K562 (cell line): ENCODE data around the gene MBD5. TPM values are rescaled to one million over a fixed set of nuclear protein-coding genes. Genes with fewer than 3 reads are reported as not detected.

Experiments used
- ATAC-seq: fragments of 200-7000 bp; cut with Tn5 transposase; 3 replicates; pipeline ENCODE4 v1.9.1; 2020; ENCODE audit warnings: moderate library complexity
- BruUV-seq: library from RNA; stranded (reverse); fragments of 400-500 nt; replicated peaks from 2 replicates; lab custom pipeline; 2021; lab: Mats Ljungman, UMichigan
- CTCF ChIA-PET: fragments of 300-600 bp; formaldehyde crosslinking; extraction: SDS; loops from one replicate; lab custom pipeline; 2021; ENCODE audit warnings: low intra/inter-chr PET ratio; lab: Yijun Ruan, JAX
- POLR2A ChIA-PET: fragments of 300-600, 350-650 bp; sonication (Branson Sonifier 250); formaldehyde crosslinking; extraction: SDS; loops from one replicate; lab custom pipeline; 2021; ENCODE audit warnings: antibody characterized with exemption, inconsistent platforms; lab: Yijun Ruan, JAX
- DNase-seq, 4 experiments: peaks; one replicate each; pipeline versions ENCODE4 v3.0.0 to v3.0.0-alpha.2; 2011 to 2018; ENCODE audit warnings: low spot score in 3 of 4, mixed read lengths in 3 of 4; ENCODE audit errors: extremely low read depth in 1 of 4
- FAIRE-seq: peaks from 2 replicates; lab custom pipeline; 2011; peaks lifted over from hg19 to GRCh38; lab: Jason Lieb, UNC
- H2AFZ ChIP-seq: 2 replicates; pipeline ENCODE4 v1.6.0; 2011; ENCODE audit warnings: low read depth, low read length, control low read depth, inconsistent platforms
- H3K27ac ChIP-seq: fragments of 200-600 bp; 3 replicates; pipeline ENCODE4 v1.8.0; 2011; ENCODE audit warnings: low read depth, mild to moderate bottlenecking, control low read depth, inconsistent platforms, low read length, moderate library complexity, mixed read lengths; ENCODE audit errors: extremely low read depth
- H3K27me3 ChIP-seq, 2 experiments: fragments of 300-600 bp in 1 of 2; 2 replicates in 1 of 2; 3 replicates in 1 of 2; pipeline versions ENCODE4 v1.6.0 to v1.8.0; 2011; ENCODE audit warnings: inconsistent platforms in 2 of 2, low read length in 2 of 2, mild to moderate bottlenecking in 1 of 2, mixed read lengths in 1 of 2, moderate library complexity in 1 of 2; ENCODE audit not compliant: control insufficient read depth in 2 of 2, insufficient read depth in 2 of 2
- H3K36me3 ChIP-seq: fragments of 300-600 bp; 3 replicates; pipeline ENCODE4 v1.8.0; 2011; ENCODE audit warnings: mild to moderate bottlenecking, low read length, inconsistent platforms; ENCODE audit not compliant: control insufficient read depth, insufficient read depth
- H3K4me1 ChIP-seq, 2 experiments: fragments of 200-600 bp in 1 of 2; replicated peaks in 1 of 2; 2 replicates in 1 of 2; 3 replicates in 1 of 2; pipeline versions ENCODE4 v1.5.1 to v1.8.0; 2011; ENCODE audit warnings: inconsistent platforms in 2 of 2, low read length in 2 of 2, mild to moderate bottlenecking in 1 of 2, mixed read lengths in 1 of 2, moderate library complexity in 1 of 2; ENCODE audit not compliant: control insufficient read depth in 2 of 2, insufficient read depth in 2 of 2
- H3K4me2 ChIP-seq: 2 replicates; pipeline ENCODE4 v1.6.1; 2011; ENCODE audit warnings: low read length, control low read depth, inconsistent platforms, mixed read lengths; ENCODE audit not compliant: insufficient read depth
- H3K4me3 ChIP-seq: fragments of 200-600 bp; sonication (generic), shearing (Covaris generic); 2 replicates; pipeline ENCODE4 v1.5.1; 2016; ENCODE audit warnings: control low read depth, inconsistent platforms
- H3K79me2 ChIP-seq: fragments of 200-600 bp; 3 replicates; pipeline ENCODE4 v1.8.0; 2011; ENCODE audit warnings: low read length, inconsistent platforms; ENCODE audit not compliant: control insufficient read depth, insufficient read depth
- H3K9ac ChIP-seq, 2 experiments: 2 replicates each; pipeline versions ENCODE4 v1.6.0 to v1.6.1; 2011; ENCODE audit warnings: low read depth in 2 of 2, low read length in 2 of 2, control low read depth in 1 of 2, inconsistent platforms in 1 of 2, mild to moderate bottlenecking in 1 of 2, mixed read lengths in 1 of 2; ENCODE audit not compliant: insufficient read depth in 1 of 2
- H3K9me1 ChIP-seq: one replicate; pipeline ENCODE4 v1.6.0; 2011; ENCODE audit warnings: inconsistent platforms, mild to moderate bottlenecking, low read length, moderate library complexity; ENCODE audit not compliant: control insufficient read depth, insufficient read depth
- H3K9me3 ChIP-seq: replicated peaks from 2 replicates; pipeline ENCODE4 v1.5.1; 2011; ENCODE audit warnings: low read depth, low read length, inconsistent platforms; ENCODE audit not compliant: control insufficient read depth, insufficient read depth
- H4K20me1 ChIP-seq: replicated peaks from 2 replicates; pipeline ENCODE4 v1.6.1; 2011; ENCODE audit warnings: low read length, inconsistent platforms, mixed read lengths; ENCODE audit not compliant: control insufficient read depth, insufficient read depth
- EGR1 ChIP-seq: fragments of 450-650 bp; conservative IDR thresholded peaks from 2 replicates; pipeline ENCODE4 v1.6.1; 2017; ENCODE audit warnings: mild to moderate bottlenecking
- POLR2B ChIP-seq: fragments of 450-650 bp; IDR thresholded peaks from 2 replicates; pipeline ENCODE4 v1.6.1; 2018; ENCODE audit warnings: low read depth; ENCODE audit not compliant: partially characterized antibody
- RHOXF2B ChIP-seq: fragments of 250-450 bp; sonication (Bioruptor Pico); conservative IDR thresholded peaks from 2 replicates; pipeline ENCODE4 v1.5.1; 2021
- SNIP1 ChIP-seq: fragments of 450-650 bp; IDR thresholded peaks from 2 replicates; pipeline ENCODE4 v1.7.1; 2017; ENCODE audit warnings: low read depth, mild to moderate bottlenecking
- XRCC4 ChIP-seq: IDR thresholded peaks from one replicate; pipeline ENCODE4 v1.6.1; 2011; ENCODE audit not compliant: insufficient read depth, insufficient read length; ENCODE audit errors: extremely low read depth
- XRCC5 ChIP-seq: fragments of 200-400 bp; formaldehyde crosslinking; IDR thresholded peaks from 2 replicates; pipeline ENCODE4 v1.6.1; 2017; ENCODE audit warnings: low read depth, mild to moderate bottlenecking, low read length
- ZNF507 ChIP-seq: conservative IDR thresholded peaks from 2 replicates; pipeline ENCODE4 v1.6.1; 2017; ENCODE audit warnings: missing genetic modification characterization, missing compliant biosample characterization
- ZNF551 ChIP-seq: fragments of 250-450 bp; sonication (Bioruptor Pico); IDR thresholded peaks from 2 replicates; pipeline ENCODE4 v1.5.0; 2021; ENCODE audit warnings: mild to moderate bottlenecking, moderate library complexity
- WGBS: fragments of 100-300 bp; shearing (Covaris generic); methylation state at CpG from one replicate; pipeline ENCODE4 v1.1.6; 2016; ENCODE audit warnings: low coverage, mixed read lengths; ENCODE audit not compliant: insufficient coverage; ENCODE audit errors: missing lambda C conversion rate; 5-methylcytosine and 5-hydroxymethylcytosine counted together
- in situ Hi-C: fragments of 300-500 bp; cut with MboI; formaldehyde crosslinking; loops from 4 replicates; pipeline ENCODE4 v1.15.0; 2018; ENCODE audit warnings: inconsistent platforms, mixed read lengths
- intact Hi-C: fragments of 100-400 bp; cut with micrococcal nuclease; formaldehyde crosslinking; loops from 2 replicates; pipeline ENCODE4 v1.14.2; 2022
- polyA plus RNA-seq, 8 experiments: library from polyadenylated mRNA; depleted of rRNA in 4 of 8; stranded (reverse) in 5 of 8; unstranded in 3 of 8; fragments of >200 nt; fragmentation: Nextera tagmentation in 2 of 8; fragmentation: Illumina TruSeq in 1 of 8; extraction: Ambion mirVana in 2 of 8; extraction: Trizol in 1 of 8; gene quantifications; 2 replicates each; pipeline versions ENCODE4 v1.2.1 to v1.2.3, GENCODE V29; 2011 to 2014; ENCODE audit warnings: inconsistent platforms in 1 of 8, missing spikeins in 1 of 8
- total RNA-seq, 7 experiments: library from RNA; depleted of rRNA in 6 of 7; stranded (reverse); fragments of >200 nt in 6 of 7; fragmentation: Illumina TruSeq in 2 of 7; extraction: Trizol in 2 of 7; gene quantifications; 2 replicates each; pipeline versions ENCODE4 v1.2.1 to v1.2.3, GENCODE V29; 2011 to 2021; ENCODE audit warnings: low replicate concordance in 1 of 7
- TF ChIP-seq, protein P1 (sequence below): fragments of 450-650 bp; IDR thresholded peaks from 2 replicates; pipeline ENCODE4 v1.6.1; 2016; ENCODE audit warnings: missing biosample characterization, missing genetic modification characterization
- TF ChIP-seq, protein P2 (sequence below): fragments of 250-450 bp; sonication (Bioruptor Pico); IDR thresholded peaks from 2 replicates; pipeline ENCODE4 v1.4.0; 2020; ENCODE audit warnings: mild to moderate bottlenecking
- TF ChIP-seq, protein P3 (sequence below): sonication (generic); formaldehyde crosslinking; IDR thresholded peaks from 2 replicates; pipeline ENCODE4 v1.8.0; 2022; ENCODE audit warnings: missing genetic modification reagents, mild to moderate bottlenecking, moderate library complexity, borderline replicate concordance
- TF ChIP-seq, protein P4 (sequence below): conservative IDR thresholded peaks from 2 replicates; pipeline ENCODE4 v1.6.1; 2011; ENCODE audit warnings: low read depth, mild to moderate bottlenecking, low read length; ENCODE audit not compliant: control insufficient read depth
- TF ChIP-seq, protein P5 (sequence below): fragments of 450-650 bp; formaldehyde crosslinking; IDR thresholded peaks from 2 replicates; pipeline ENCODE4 v1.4.0; 2020; ENCODE audit warnings: mild to moderate bottlenecking, moderate library complexity
- TF ChIP-seq, protein P6 (sequence below): fragments of 250-450 bp; sonication (Bioruptor Pico); IDR thresholded peaks from 2 replicates; pipeline ENCODE4 v1.5.0; 2021; ENCODE audit warnings: mild to moderate bottlenecking, moderate library complexity

MBD5 gene
- total and polyA plus RNA-seq, 9 of the 15 experiments (the other 6 are each of a cell fraction or from before 2014, with no cell fraction given), result 3.4 to 14.5 (median 9.0) TPM

DNA sequence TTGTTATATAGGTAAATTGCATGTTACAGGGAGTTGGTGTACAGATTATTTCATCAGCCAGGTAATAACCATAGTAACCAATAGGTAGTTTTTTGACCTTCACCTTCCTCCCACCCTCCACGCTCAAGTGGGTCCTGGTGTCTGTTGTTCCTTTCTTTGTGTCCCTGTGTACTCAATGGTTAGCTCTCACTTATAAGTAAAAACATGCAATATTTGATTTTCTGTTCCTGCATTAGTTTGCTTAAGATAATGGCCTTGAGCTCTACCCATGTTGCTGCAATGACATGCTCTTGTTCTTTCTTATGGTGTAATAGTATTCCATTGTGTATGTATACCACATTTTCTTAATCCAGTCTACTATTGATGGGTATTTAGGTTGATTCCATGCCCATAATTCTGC, 390.0 kb downstream of the MBD5 start:
- H3K4me3 ChIP-seq, result no peak overlapping the region
- H3K4me2 ChIP-seq, result no peak overlapping the region
- no peak for DNase-seq
- H3K79me2 ChIP-seq, result no peaks in the 10 kb centered on the region
- no peak for FAIRE-seq
- no peaks in the 10 kb centered on the region for H3K9me1 ChIP-seq
- H3K9ac ChIP-seq, result no peak overlapping the region
- H3K27me3 ChIP-seq, result no peaks in the 10 kb centered on the region
- in situ Hi-C loops, result no loop called here
- ChIA-PET POLR2A (no interaction called here), CTCF (no interaction called here)
- H3K9me3 ChIP-seq, result no peaks in the 10 kb centered on the region
- WGBS, result 0% methylated on average over 1 of the region's 1 CpG
- no peak overlapping the region for H2AFZ ChIP-seq
- no TSS peak for BruUV-seq
- ATAC-seq, result no peak
- intact Hi-C loops, result no loop called here
- no peaks in the 10 kb centered on the region for H3K4me1 ChIP-seq
- H3K27ac ChIP-seq, result no peak overlapping the region
- H4K20me1 ChIP-seq, result no peaks in the 10 kb centered on the region
- no peaks in the 10 kb centered on the region for H3K36me3 ChIP-seq
- TF ChIP-seq SNIP1 (no peak), POLR2B (no peak), XRCC4 (no peak), RHOXF2B (no peak), XRCC5 (no peak), ZNF551 (no peak), ZNF507 (tag) (no peak), EGR1 (no peak)
- TF ChIP-seq, protein P1, sequence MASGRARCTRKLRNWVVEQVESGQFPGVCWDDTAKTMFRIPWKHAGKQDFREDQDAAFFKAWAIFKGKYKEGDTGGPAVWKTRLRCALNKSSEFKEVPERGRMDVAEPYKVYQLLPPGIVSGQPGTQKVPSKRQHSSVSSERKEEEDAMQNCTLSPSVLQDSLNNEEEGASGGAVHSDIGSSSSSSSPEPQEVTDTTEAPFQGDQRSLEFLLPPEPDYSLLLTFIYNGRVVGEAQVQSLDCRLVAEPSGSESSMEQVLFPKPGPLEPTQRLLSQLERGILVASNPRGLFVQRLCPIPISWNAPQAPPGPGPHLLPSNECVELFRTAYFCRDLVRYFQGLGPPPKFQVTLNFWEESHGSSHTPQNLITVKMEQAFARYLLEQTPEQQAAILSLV (tag), result no peak
- TF ChIP-seq, protein P2, sequence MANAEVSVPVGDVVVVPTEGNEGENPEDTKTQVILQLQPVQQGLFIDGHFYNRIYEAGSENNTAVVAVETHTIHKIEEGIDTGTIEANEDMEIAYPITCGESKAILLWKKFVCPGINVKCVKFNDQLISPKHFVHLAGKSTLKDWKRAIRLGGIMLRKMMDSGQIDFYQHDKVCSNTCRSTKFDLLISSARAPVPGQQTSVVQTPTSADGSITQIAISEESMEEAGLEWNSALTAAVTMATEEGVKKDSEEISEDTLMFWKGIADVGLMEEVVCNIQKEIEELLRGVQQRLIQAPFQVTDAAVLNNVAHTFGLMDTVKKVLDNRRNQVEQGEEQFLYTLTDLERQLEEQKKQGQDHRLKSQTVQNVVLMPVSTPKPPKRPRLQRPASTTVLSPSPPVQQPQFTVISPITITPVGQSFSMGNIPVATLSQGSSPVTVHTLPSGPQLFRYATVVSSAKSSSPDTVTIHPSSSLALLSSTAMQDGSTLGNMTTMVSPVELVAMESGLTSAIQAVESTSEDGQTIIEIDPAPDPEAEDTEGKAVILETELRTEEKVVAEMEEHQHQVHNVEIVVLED (CRISPR knock-in tag), result no peak
- TF ChIP-seq, protein P3, sequence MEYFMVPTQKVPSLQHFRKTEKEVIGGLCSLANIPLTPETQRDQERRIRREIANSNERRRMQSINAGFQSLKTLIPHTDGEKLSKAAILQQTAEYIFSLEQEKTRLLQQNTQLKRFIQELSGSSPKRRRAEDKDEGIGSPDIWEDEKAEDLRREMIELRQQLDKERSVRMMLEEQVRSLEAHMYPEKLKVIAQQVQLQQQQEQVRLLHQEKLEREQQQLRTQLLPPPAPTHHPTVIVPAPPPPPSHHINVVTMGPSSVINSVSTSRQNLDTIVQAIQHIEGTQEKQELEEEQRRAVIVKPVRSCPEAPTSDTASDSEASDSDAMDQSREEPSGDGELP, result no peak
- TF ChIP-seq, protein P4, sequence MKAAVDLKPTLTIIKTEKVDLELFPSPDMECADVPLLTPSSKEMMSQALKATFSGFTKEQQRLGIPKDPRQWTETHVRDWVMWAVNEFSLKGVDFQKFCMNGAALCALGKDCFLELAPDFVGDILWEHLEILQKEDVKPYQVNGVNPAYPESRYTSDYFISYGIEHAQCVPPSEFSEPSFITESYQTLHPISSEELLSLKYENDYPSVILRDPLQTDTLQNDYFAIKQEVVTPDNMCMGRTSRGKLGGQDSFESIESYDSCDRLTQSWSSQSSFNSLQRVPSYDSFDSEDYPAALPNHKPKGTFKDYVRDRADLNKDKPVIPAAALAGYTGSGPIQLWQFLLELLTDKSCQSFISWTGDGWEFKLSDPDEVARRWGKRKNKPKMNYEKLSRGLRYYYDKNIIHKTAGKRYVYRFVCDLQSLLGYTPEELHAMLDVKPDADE, result no peak
- TF ChIP-seq, protein P5, sequence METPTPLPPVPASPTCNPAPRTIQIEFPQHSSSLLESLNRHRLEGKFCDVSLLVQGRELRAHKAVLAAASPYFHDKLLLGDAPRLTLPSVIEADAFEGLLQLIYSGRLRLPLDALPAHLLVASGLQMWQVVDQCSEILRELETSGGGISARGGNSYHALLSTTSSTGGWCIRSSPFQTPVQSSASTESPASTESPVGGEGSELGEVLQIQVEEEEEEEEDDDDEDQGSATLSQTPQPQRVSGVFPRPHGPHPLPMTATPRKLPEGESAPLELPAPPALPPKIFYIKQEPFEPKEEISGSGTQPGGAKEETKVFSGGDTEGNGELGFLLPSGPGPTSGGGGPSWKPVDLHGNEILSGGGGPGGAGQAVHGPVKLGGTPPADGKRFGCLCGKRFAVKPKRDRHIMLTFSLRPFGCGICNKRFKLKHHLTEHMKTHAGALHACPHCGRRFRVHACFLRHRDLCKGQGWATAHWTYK (CRISPR knock-in tag), result no peak
- TF ChIP-seq, protein P6, sequence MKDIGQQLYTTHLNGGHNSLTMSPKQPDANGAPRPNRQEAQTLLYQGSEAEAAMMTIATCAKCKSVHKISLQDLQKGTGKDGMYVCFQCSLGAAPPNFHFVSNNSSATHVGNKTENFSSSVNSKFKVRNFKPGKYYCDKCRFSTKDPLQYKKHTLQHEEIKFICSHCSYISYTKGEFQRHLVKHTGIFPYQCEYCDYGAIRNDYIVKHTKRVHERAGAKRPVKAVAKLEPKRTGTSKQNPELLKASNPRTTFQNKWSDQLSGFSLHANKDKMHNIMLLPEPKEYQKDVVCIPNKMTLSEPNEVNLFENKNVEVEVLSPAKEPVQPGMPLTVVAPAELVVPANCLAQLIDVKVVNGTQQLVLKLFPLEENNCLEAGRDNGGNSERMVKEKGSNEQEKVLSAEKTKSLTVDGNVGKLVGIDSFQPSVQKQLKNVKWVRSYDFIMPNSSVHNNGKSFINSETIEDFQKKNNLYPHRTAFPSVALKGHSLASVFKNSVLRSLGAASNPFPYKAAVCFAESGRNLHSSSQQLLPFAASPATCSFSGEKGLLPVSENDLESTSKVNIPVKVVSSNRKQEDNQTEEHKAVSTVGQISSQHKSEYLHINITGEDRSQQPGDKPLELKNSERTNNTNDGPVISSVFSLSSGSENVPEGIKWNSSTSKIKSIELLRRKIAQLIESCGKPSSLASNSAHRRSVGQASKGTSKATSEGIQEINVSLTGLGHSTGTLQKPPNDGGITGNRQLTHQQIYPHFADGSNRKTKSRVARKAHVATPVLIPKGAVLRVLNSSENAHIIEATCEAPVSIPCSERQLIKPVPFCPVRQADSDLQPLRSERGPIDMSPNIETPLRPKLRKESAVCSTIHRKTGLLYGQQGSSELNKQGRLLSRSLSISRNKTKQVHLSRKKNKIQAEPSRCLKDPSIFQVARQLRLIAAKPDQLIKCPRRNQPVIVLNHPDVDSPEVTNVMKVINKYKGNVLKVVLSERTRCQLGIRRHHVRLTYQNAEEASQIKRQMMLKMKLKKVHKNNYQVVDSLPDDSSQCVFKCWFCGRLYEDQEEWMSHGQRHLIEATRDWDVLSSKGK (CRISPR knock-in tag), result no peak
